ENCODE results near the gene SLU7. TPM values are rescaled to one million over a fixed set of nuclear protein-coding genes. Genes with fewer than 3 reads are reported as not detected.

Gene SLU7
- total and polyA plus RNA-seq, 9 of the 15 experiments (the other 6 are each of a cell fraction or from before 2014, with no cell fraction given) = 42.1 to 65.7 (median 54.8) TPM

GRCh38 chr5:160436017-160436416, 17.1 kb upstream of the SLU7 start (continued):
- TF ChIP-seq ARID1B (IDR thresholded peaks at IDR 0.05) = peak; percentile 75
- TF ChIP-seq, protein P1, sequence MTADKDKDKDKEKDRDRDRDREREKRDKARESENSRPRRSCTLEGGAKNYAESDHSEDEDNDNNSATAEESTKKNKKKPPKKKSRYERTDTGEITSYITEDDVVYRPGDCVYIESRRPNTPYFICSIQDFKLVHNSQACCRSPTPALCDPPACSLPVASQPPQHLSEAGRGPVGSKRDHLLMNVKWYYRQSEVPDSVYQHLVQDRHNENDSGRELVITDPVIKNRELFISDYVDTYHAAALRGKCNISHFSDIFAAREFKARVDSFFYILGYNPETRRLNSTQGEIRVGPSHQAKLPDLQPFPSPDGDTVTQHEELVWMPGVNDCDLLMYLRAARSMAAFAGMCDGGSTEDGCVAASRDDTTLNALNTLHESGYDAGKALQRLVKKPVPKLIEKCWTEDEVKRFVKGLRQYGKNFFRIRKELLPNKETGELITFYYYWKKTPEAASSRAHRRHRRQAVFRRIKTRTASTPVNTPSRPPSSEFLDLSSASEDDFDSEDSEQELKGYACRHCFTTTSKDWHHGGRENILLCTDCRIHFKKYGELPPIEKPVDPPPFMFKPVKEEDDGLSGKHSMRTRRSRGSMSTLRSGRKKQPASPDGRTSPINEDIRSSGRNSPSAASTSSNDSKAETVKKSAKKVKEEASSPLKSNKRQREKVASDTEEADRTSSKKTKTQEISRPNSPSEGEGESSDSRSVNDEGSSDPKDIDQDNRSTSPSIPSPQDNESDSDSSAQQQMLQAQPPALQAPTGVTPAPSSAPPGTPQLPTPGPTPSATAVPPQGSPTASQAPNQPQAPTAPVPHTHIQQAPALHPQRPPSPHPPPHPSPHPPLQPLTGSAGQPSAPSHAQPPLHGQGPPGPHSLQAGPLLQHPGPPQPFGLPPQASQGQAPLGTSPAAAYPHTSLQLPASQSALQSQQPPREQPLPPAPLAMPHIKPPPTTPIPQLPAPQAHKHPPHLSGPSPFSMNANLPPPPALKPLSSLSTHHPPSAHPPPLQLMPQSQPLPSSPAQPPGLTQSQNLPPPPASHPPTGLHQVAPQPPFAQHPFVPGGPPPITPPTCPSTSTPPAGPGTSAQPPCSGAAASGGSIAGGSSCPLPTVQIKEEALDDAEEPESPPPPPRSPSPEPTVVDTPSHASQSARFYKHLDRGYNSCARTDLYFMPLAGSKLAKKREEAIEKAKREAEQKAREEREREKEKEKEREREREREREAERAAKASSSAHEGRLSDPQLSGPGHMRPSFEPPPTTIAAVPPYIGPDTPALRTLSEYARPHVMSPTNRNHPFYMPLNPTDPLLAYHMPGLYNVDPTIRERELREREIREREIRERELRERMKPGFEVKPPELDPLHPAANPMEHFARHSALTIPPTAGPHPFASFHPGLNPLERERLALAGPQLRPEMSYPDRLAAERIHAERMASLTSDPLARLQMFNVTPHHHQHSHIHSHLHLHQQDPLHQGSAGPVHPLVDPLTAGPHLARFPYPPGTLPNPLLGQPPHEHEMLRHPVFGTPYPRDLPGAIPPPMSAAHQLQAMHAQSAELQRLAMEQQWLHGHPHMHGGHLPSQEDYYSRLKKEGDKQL (CRISPR knock-in tag; IDR thresholded peaks at IDR 0.05; ENCODE audit: borderline replicate concordance) = no peak
- no peak for TF ChIP-seq JUND (IDR thresholded peaks at IDR 0.05; ENCODE audit: borderline replicate concordance, low read depth, low read length)
- TF ChIP-seq JUND (tag; IDR thresholded peaks at IDR 0.05; ENCODE audit: borderline replicate concordance, low read depth, low read length) = no peak
- TF ChIP-seq FOXK1 (CRISPR knock-in tag; IDR thresholded peaks at IDR 0.05; ENCODE audit: borderline replicate concordance) = no peak
- TF ChIP-seq MAFF (IDR thresholded peaks at IDR 0.05; ENCODE audit: low read length) = no peak
- TF ChIP-seq FOS (IDR thresholded peaks at IDR 0.05; ENCODE audit: extremely low read depth, insufficient read length) = no peak
- TF ChIP-seq POLR3A (IDR thresholded peaks at IDR 0.05; ENCODE audit: borderline replicate concordance, extremely low read depth, insufficient read depth, insufficient read length) = no peak
- no peak for TF ChIP-seq CREBBP (IDR thresholded peaks at IDR 0.05; ENCODE audit: low read depth, low read length)
- TF ChIP-seq PTTG1 (tag; IDR thresholded peaks at IDR 0.05; ENCODE audit: low read depth) = no peak
- TF ChIP-seq SMARCA4 (IDR thresholded peaks at IDR 0.05) = peak; percentile 24; the same call in 1 of the 2 replicates
- TF ChIP-seq TCF3 (CRISPR knock-in tag; IDR thresholded peaks at IDR 0.05) = peak; percentile 54; the same call in 1 of the 2 replicates
- TF ChIP-seq, protein P2, sequence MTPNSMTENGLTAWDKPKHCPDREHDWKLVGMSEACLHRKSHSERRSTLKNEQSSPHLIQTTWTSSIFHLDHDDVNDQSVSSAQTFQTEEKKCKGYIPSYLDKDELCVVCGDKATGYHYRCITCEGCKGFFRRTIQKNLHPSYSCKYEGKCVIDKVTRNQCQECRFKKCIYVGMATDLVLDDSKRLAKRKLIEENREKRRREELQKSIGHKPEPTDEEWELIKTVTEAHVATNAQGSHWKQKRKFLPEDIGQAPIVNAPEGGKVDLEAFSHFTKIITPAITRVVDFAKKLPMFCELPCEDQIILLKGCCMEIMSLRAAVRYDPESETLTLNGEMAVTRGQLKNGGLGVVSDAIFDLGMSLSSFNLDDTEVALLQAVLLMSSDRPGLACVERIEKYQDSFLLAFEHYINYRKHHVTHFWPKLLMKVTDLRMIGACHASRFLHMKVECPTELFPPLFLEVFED (CRISPR knock-in tag; conservative IDR thresholded peaks at IDR 0.05) = no peak
- no peak for TF ChIP-seq L3MBTL2 (IDR thresholded peaks at IDR 0.05)
- no peak for TF ChIP-seq MBD1 (CRISPR knock-in tag; IDR thresholded peaks at IDR 0.05)
- no peak for TF ChIP-seq ZNF23 (CRISPR knock-in tag; IDR thresholded peaks at IDR 0.05)
- TF ChIP-seq PRMT5 (CRISPR knock-in tag; IDR thresholded peaks at IDR 0.05) = no peak
- TF ChIP-seq ZNF79 (CRISPR knock-in tag; IDR thresholded peaks at IDR 0.05; ENCODE audit: low read depth) = no peak
- TF ChIP-seq CBFA2T3 (IDR thresholded peaks at IDR 0.05) = peak; percentile 68
- TF ChIP-seq CBFA2T2 (conservative IDR thresholded peaks at IDR 0.05) = peak; percentile 28; the same call in 1 of the 2 replicates
- no peak for TF ChIP-seq ZNF699 (CRISPR knock-in tag; IDR thresholded peaks at IDR 0.05; ENCODE audit: insufficient replicate concordance)
- no peak for TF ChIP-seq GTF2A2 (tag; IDR thresholded peaks at IDR 0.05)
